ENCODE data around the gene MSH5.
A peak's percentile ranks its signal among the peaks of the same experiment; 100 is the strongest.

Gene MSH5

DNA sequence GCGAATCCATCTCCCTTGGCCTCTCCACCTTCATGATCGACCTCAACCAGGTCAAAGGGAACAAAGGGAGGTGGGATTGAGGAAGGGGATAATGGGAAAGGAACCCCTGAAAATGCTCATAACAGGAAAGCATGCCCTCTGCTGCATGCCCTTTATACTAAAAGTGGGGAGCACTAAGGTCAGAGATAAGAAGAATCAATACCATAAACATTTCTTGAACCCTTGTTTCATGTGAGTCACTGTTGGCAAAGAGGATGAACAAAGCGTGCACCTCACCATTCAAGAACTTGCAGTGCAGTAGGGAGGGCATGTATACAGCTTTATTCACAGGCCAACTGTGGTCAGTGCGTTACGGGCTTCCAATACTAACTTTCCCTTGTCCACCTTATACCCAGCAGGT lies 21.0 kb downstream of the MSH5 start:
- DNase-seq (ENCODE audit: low spot score): no peak

- no peak for DNase-seq (ENCODE audit: low spot score)
These were observed 21.5 kb downstream of the MSH5 start for GRCh38 chr6:31761343-31761742.

DNA sequence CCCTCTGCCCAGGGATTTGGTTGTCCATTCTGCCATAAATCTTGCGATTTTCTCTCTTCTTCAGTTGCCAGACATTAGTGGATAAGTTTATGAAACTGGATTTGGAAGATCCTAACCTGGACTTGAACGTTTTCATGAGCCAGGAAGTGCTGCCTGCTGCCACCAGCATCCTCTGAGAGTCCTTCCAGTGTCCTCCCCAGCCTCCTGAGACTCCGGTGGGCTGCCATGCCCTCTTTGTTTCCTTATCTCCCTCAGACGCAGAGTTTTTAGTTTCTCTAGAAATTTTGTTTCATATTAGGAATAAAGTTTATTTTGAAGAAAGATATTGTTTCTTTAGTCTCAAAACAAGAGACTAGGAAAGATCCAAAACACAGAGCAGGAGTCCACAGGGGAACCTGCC lies 22.6 kb downstream of the MSH5 start, which contains the start of gene SAPCD1:
SAPCD1 (plus strand) TSS at position 301 of the 400 bp plus-strand sequence. CDS start 399 bp downstream, outside the sequence.
- DNase-seq (ENCODE audit: low spot score): no peak

GRCh38 chr6:31762878-31763618 lies 23.2 kb downstream of the MSH5 start:
- no peak for DNase-seq (ENCODE audit: low spot score)

DNA sequence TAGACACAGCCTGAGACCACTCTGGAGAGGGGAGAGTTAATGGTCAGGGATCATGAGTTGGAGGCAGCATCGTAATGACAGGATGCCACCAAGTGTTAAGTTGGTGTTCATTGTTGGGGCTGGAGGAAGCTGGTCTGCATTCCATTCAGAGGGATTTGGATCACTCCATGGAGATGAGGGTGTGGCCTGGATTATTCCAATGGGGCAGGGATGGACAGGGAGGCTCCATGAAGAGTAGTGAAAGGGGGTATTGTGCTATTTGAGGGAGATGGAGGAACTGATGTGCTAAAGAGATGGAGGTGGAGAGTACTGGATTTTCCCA lies 23.8 kb downstream of the MSH5 start:
- DNase-seq (ENCODE audit: low spot score): peak; percentile 81

- no peak for DNase-seq (ENCODE audit: low spot score)
These were observed 24.4 kb downstream of the MSH5 start for GRCh38 chr6:31764198-31764597.

GRCh38 chr6:31765559-31765909 lies 25.7 kb downstream of the MSH5 start:
- no peak for DNase-seq (ENCODE audit: low spot score)

- DNase-seq (ENCODE audit: low spot score): peak; percentile 56
These were observed 26.3 kb downstream of the MSH5 start for GRCh38 chr6:31765910-31766794.

DNA sequence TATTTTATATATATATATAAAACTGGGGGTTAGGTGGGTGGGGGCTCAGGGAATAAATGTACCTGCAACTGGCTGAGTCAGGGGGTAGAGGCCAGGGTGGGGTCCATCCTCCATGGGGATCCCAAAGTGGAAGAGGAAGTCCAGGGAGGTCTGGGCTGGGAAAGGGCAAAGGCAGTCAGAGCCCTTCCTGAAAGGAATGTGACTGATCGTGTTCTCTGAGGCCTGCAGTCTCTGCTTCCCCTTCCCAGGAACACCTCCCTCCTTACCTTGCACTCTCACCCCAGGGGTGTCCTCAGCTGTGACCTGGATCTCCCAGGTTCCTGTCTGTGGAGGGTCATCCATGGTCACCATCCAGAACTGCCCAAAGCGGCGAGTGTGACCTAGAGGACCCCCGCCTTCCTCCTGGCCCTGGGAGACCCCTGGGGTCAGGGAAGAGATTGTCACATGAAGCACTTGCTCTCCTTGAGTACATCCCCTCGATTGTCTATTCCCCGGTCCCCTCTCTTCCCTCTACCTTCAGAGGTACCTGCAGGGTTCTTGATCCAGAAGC lies 27.4 kb downstream of the MSH5 start:
- DNase-seq (ENCODE audit: low spot score): no peak

DNA sequence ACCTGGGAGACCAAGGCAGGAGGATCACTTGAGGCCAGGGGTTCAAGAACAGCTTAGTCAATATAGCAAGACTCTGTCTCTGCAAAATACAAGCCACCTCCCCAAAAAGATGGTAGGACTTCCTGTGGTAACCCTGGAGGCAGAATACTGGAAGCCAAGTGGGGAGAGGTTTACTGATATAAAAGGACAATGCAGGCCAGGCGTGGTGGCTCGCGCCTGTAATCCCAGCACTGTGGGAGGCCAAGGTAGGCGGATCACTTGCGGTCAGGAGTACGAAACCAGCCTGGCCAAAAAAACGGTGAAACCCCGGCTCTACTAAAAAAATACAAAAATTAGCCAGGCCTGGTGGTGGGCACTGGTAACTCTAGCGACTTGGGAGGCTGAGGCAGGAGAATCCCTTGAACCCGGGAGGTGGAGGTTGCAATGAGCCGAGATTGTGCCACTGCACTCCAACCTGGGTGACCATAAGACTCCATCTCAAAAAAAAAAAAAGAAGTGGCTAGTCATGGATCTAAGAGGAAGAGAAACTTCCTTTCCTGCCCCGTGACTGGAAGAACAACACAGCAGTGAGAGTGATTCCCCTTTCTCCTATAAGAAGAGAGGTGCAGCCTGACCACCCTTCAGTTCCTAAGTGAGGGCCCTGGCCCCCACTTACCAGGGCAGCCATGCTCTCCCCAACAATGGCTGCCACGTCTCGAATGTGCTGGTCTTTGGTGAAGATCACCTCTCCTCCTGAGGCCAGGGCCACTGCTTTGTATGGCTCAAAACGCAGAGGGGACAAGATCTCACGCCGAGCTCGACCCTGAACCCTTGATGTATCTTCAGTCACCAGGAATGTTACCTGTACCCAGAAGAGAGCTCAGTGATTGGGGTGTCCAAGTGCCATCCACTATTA lies 28.8 kb downstream of the MSH5 start:
- DNase-seq (ENCODE audit: low spot score): no peak

DNA sequence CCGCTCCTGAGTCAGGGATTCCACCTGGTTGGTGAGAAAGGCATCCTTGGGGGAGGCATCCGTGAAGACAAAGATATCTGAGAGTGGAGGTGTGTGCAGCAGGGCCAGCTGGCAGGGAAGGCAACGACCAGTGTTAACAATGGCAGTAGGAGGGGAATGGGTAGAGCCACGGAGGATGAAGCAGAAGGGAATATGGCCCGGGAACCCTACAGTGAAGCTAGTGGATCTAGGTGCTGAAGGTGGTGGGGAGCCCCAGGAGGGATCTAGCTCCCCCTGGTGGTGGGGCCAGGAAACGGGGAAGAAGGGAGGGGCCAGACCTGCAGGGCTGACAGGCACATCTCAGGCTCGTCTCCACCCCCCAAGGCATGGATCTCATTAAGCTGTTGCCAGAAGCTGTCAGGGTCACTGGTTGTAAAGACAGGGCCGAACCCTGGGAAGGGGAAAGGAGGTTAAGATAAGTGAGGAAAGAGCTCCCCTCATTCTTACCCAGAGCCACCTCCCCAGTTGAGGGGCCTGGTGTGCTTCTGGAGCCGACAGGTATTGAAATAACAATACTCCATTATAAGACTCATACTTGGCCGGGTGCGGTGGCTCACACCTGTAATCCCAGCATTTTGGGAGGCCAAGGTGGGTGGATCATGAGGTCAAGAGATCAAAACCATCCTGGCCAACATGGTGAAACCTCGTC lies 30.0 kb downstream of the MSH5 start:
- peak; percentile 83 for DNase-seq (ENCODE audit: low spot score)

- no peak for DNase-seq (ENCODE audit: low spot score)
These were observed 31.1 kb downstream of the MSH5 start for GRCh38 chr6:31770860-31771259.

DNA sequence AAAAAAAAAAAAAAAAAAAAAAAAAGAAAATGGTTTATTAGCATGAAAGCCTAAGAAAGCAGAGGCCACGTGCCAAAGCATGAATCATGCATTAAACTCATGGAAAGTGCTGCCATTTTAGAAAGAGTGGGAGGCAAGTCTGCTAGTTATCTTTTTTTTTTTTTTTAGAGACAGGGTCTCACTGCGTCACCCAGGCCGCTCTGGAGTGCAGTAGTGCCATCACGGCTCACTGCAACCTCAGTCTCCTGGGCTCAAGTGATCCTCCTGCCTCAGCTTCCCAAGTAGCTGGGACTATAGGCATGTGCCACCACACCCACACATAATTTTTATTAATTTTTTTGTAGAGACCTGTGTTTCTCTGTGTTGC lies 32.2 kb downstream of the MSH5 start:
- no peak for DNase-seq (ENCODE audit: low spot score)

- DNase-seq (ENCODE audit: low spot score): no peak
These were observed 35.4 kb downstream of the MSH5 start for GRCh38 chr6:31775184-31775583.

- no peak for DNase-seq (ENCODE audit: low spot score)
These were observed 36.1 kb downstream of the MSH5 start for GRCh38 chr6:31775633-31776484.

GRCh38 chr6:31776485-31776988 lies 36.7 kb downstream of the MSH5 start:
- DNase-seq (ENCODE audit: low spot score): no peak

GRCh38 chr6:31776989-31777666 lies 37.3 kb downstream of the MSH5 start, which contains the start of gene VWA7:
VWA7 (minus strand) TSS chr6:31777328; CDS start chr6:31776779, 549 bp downstream.
- peak; percentile 86 for DNase-seq (ENCODE audit: low spot score)

DNA sequence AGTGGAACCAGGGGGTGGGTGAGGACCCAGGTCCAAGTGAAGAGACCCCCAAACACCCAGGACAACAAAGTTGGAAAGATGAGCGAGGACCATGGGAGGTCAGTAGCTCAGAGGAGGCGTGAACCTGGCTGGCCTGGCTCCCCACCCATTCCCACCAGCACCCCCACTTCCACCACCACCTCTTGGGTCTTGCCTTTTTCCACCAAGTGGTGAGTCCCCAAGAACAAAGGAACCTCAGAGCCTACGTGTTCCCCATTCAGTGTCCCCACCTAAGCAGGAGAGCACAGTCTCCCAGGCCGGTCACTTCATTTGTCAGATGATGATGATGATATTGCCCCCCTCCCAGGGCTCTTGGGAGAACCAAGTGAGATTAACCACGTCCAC lies 37.9 kb downstream of the MSH5 start:
- no peak for DNase-seq (ENCODE audit: low spot score)

DNA sequence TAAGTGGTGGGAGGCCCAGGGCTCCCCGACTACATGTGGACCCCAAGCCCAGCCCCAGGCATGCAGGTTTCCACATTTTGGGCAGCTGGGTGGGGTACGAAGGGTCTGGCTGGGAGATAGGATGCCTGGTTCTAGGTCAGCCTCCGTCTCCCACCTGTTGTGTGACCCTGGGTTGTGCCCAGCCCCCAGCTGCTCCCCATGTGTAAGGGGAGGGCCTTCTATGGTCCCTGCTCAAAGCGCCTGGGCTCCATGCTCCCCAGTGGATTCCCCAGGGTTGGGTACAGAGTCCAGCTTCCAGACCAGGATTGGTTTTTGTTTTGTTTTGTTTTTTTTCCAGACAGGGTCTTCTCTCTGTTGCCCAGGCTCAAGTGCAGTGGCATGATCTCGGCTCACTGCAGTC lies 38.4 kb downstream of the MSH5 start:
- DNase-seq (ENCODE audit: low spot score): no peak
